ENCODE data around the gene S100A11. TPM values are rescaled to one million over a fixed set of nuclear protein-coding genes. Genes with fewer than 3 reads are reported as not detected.

S100A11 gene
- polyA plus RNA-seq, 1 of the 3 experiments (the other 2 are of a cell fraction), result 736 TPM

- Histone ChIP-seq H4K20me1 (ENCODE audit: insufficient read depth) (no peaks in the 10 kb centered on the region), H3K9me2 (no peaks in the 10 kb centered on the region), H2AFZ (ENCODE audit: low read depth) (no peak overlapping the region), H3K27me3 (ENCODE audit: insufficient read depth) (peaks cover 60% of the 10 kb centered on the region), H3K9ac (no peak overlapping the region), H3K4me3 (ENCODE audit: low read depth in 2 of 2, low read length in 1 of 2) (no peak overlapping the region), H3K36me3 (replicated peaks in 1 of 2; ENCODE audit: control insufficient read depth in 1 of 2, insufficient read depth in 2 of 2, low read length in 1 of 2) (no peaks in the 10 kb centered on the region), H3K9me3 (no peaks in the 10 kb centered on the region), H3K79me2 (ENCODE audit: insufficient read depth) (no peaks in the 10 kb centered on the region), H3K27ac (ENCODE audit: low read depth in 2 of 2, low read length in 1 of 2) (no peak overlapping the region), H3K4me1 (ENCODE audit: control insufficient read depth in 1 of 2, insufficient read depth in 2 of 2, low read depth in 1 of 2, low read length in 1 of 2) (no peaks in the 10 kb centered on the region), H3F3A (replicated peaks; ENCODE audit: insufficient read depth) (no peaks in the 10 kb centered on the region), H3K4me2 (no peak overlapping the region)
- POLR2A ChIA-PET, result interaction anchor here (0.6 kb wide), 1 partner anchor 399 kb away, joined by 3 read pairs; no protein-coding TSS in a partner anchor
- no peak for DNase-seq
- CTCF ChIA-PET, result interaction anchor here (2.1 kb wide), 1 partner anchor 15 kb away, joined by 8 read pairs; no protein-coding TSS in a partner anchor
- no peak for TF ChIP-seq FOXM1 (IDR thresholded peaks at IDR 0.05; ENCODE audit: low read depth)
- TF ChIP-seq TCF12 (IDR thresholded peaks at IDR 0.05), result no peak
- no peak for TF ChIP-seq ZBTB33 (IDR thresholded peaks at IDR 0.05; ENCODE audit: borderline replicate concordance, low read depth)
- TF ChIP-seq SIN3A (IDR thresholded peaks at IDR 0.05; ENCODE audit: borderline replicate concordance, low read depth, low read length), result no peak
- TF ChIP-seq USF2 (IDR thresholded peaks at IDR 0.05; ENCODE audit: borderline replicate concordance, low read depth, low read length), result no peak
- TF ChIP-seq TEAD4 (IDR thresholded peaks at IDR 0.05; ENCODE audit: borderline replicate concordance, insufficient read depth), result no peak
- no peak for TF ChIP-seq SMC3 (IDR thresholded peaks at IDR 0.05; ENCODE audit: low read depth, low read length)
- no peak for TF ChIP-seq MEF2A (IDR thresholded peaks at IDR 0.05; ENCODE audit: borderline replicate concordance, low read depth)
- TF ChIP-seq EP300 (IDR thresholded peaks at IDR 0.05; ENCODE audit: borderline replicate concordance in 1 of 2, low read depth in 1 of 2, low read length in 1 of 2), result no peak
- no peak for TF ChIP-seq GATA2 (CRISPR knock-in tag; IDR thresholded peaks at IDR 0.05)
- TF ChIP-seq FOXJ3 (CRISPR knock-in tag; IDR thresholded peaks at IDR 0.05), result no peak
- no peak for TF ChIP-seq EZH2phosphoT487 (IDR thresholded peaks at IDR 0.05; ENCODE audit: borderline replicate concordance, low read depth)
- 24% methylated on average over 1 of the region's 1 CpG for WGBS (ENCODE audit: low lambda C conversion rate)
These were observed 31.1 kb upstream of the S100A11 start for GRCh38 chr1:152067929-152068328.

GRCh38 chr1:152067150-152067549 is 30.3 kb upstream of the S100A11 start:
- Histone ChIP-seq H3K4me3 (ENCODE audit: low read depth in 2 of 2, low read length in 1 of 2) (no peak overlapping the region), H3K36me3 (replicated peaks in 1 of 2; ENCODE audit: control insufficient read depth in 1 of 2, insufficient read depth in 2 of 2, low read length in 1 of 2) (no peaks in the 10 kb centered on the region), H3K27me3 (ENCODE audit: insufficient read depth) (peaks cover 54% of the 10 kb centered on the region), H4K20me1 (ENCODE audit: insufficient read depth) (no peaks in the 10 kb centered on the region), H3F3A (replicated peaks; ENCODE audit: insufficient read depth) (no peaks in the 10 kb centered on the region), H3K27ac (ENCODE audit: low read depth in 2 of 2, low read length in 1 of 2) (no peak overlapping the region), H3K4me2 (no peak overlapping the region), H3K9me3 (no peaks in the 10 kb centered on the region), H2AFZ (ENCODE audit: low read depth) (no peak overlapping the region), H3K4me1 (ENCODE audit: control insufficient read depth in 1 of 2, insufficient read depth in 2 of 2, low read depth in 1 of 2, low read length in 1 of 2) (no peaks in the 10 kb centered on the region), H3K79me2 (ENCODE audit: insufficient read depth) (no peaks in the 10 kb centered on the region), H3K9me2 (no peaks in the 10 kb centered on the region), H3K9ac (no peak overlapping the region)
- DNase-seq, result no peak
- ChIA-PET CTCF (interaction anchor here (2.1 kb wide), 1 partner anchor 14 kb away, joined by 8 read pairs; no protein-coding TSS in a partner anchor), POLR2A (no interaction called here)
- TF ChIP-seq GATA2 (CRISPR knock-in tag; IDR thresholded peaks at IDR 0.05), result no peak
- no peak for TF ChIP-seq POLR2AphosphoS5 (IDR thresholded peaks at IDR 0.05; ENCODE audit: low read depth, low read length)
- no peak for TF ChIP-seq IRF3 (IDR thresholded peaks at IDR 0.05; ENCODE audit: low read depth, low read length)
- no peak for TF ChIP-seq FOXM1 (IDR thresholded peaks at IDR 0.05; ENCODE audit: low read depth)
- TF ChIP-seq YY1 (IDR thresholded peaks at IDR 0.05; ENCODE audit: low read depth), result no peak
- no peak for TF ChIP-seq SMC3 (IDR thresholded peaks at IDR 0.05; ENCODE audit: low read depth, low read length)
- TF ChIP-seq REST (IDR thresholded peaks at IDR 0.05; ENCODE audit: low read depth, low read length), result no peak
- no peak for TF ChIP-seq ELF1 (IDR thresholded peaks at IDR 0.05)
- no peak for TF ChIP-seq TCF12 (IDR thresholded peaks at IDR 0.05)
- no peak for TF ChIP-seq FOSL2 (IDR thresholded peaks at IDR 0.05; ENCODE audit: borderline replicate concordance, low read depth)
- no peak for TF ChIP-seq EP300 (IDR thresholded peaks at IDR 0.05; ENCODE audit: borderline replicate concordance in 1 of 2, low read depth in 1 of 2, low read length in 1 of 2)
- no peak for TF ChIP-seq MXI1 (IDR thresholded peaks at IDR 0.05; ENCODE audit: low read depth, low read length)
